HG03064 (cell line): ENCODE data around the gene FIG4.
"Not testable (repeated sequence)": the region's sequence is repeated elsewhere in the genome, so short reads cannot be mapped to it uniquely, and the experiment has no call there.

ENCODE experiments used
- ATAC-seq: cut with Tn5 transposase; IDR thresholded peaks from one replicate; pipeline ENCODE4 v1.9.1; 2021; ENCODE audit warnings: low read depth; ENCODE audit not compliant: unreplicated experiment

Gene FIG4

GRCh38 chr6:109793021-109793420 is 101.9 kb downstream of the FIG4 start:
- ATAC-seq, result no peak

DNA sequence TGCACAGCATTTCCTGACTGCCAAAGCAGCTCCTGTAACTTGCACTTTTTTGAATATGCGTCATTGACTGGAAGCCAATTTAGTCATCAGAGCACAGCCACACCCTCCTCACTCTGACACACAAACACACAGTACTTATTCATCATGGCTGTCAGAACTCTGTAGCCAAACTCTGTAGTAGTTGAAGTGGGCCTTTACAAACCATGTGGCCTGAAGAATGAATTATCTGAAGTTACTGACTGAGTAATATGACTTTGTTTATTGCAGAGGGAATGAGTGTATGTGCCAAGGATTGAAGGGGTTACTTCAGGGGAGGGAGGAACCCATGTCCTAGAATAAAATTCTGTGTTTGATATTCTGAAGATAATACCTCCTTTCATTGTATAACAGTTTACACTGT is 102.7 kb downstream of the FIG4 start:
- ATAC-seq, result no peak

DNA sequence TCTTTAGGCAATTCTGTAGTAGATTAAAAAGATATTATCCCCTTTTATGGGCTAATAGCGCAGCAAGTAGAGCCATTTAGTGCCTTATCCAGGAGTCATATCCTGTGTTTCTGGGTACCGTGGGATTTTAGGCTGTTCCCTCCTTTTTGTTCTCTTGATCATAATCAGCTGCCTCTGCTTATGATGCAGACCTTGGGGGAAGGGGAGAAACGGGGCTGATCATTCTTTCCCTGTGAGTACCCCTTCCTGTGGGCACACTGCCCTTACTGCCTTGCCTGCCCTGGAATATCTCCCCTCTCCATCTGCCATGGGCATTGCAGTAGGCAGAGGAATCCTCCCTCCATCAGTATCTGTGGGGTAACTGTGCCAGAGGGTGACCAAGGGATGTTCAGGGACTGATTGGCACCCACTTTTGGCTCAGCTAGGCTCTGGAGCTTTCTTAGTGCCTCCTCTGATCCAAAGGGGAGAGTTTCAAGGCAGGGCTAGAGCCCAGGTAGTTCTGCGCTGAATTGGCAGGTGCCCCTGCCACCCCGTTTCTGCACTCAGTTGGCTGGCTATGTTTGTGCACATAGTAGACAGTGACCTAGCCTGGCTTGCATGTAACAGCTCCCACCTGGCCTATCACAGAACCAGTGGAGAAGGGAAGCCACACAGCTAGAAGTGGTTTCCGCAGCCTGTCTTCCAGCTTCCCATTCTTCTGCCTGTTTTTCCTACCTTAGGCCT is 103.3 kb downstream of the FIG4 start:
- ATAC-seq, result no peak

DNA sequence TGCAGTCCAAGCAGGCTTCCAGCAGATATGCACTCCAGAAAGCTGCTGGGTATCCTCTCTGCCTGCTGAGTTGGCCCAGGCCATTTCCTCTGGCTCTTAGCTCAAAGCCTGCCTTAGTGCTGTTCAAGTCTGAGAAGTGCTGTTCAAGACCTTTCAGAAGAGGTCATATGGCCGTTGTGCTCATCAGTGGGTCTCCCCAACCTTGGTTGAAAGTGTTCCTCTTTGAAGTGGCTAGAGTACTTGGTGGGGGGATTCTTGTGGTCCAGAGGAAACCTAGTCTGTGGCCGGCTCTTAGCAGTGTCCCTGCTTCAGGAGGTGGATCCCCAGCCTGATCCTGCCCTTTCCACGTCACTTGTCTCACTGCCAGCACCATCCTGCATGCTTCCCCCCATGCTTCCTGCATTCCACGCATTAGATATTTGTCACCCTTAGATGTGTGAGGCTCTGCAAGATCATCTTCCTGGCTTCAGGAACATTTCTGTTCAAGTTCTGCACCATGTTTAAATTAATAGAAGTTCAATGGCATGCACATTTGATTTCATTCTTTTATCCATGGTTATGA is 105.0 kb downstream of the FIG4 start:
- ATAC-seq, result no peak

DNA sequence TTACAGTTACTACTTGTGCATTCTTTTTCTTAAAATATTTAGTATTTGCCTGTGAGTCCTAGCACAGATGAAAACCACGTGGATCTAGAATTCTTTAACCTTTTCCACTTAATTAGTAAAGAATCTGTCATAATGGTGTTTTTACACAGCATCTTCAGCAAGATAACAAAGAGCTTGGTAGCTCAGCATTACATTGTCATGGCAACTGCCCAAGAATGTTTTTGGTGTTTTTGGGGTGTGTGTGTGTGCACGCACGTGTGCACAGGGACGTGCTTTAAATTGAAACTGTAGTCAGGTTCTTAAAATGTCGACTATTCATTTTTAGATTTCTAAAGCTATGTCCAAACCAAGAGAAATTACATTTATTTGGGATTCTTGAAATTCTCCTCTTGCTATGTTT is 108.0 kb downstream of the FIG4 start:
- no peak for ATAC-seq

DNA sequence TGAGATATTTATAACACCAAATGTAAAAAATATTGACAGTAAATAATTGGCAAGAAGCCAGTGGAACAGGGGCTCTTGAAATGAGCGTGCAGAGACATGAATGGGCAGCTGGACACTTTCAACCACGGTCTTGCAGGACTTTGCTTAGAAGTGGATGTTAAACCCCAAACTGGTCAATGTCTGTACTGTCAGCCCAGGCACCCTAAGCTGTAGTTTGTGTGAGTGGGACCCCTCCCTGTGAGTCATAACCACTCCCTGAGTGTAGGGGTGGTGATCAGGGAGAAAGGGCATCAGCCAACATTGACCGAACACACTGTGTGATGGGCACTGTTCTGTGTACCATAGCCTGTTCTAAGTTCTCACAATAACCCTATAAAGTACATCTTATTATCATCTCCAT is 108.6 kb downstream of the FIG4 start:
- no peak for ATAC-seq

- no peak for ATAC-seq
Observed at GRCh38 chr6:109800771-109801170, 109.7 kb downstream of the FIG4 start.

DNA sequence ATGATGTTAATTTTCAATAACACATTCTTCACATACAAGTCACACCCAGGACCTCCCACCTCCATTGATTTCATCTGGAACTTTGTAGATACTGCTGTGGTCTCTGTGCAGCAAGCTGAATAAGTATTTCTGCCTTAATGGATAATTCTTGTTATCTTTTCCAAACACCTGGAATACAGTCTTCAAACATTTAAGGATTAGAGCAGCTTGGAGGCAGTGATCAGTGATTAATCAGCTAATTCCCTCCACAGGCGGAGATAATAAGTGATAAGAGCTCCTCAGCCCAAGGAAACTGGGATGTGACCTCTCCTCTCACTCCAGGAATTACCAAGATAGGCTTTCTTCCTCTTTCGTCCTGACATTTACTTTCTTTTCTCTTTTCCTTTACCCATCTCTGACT is 110.7 kb downstream of the FIG4 start:
- no peak for ATAC-seq

- no peak for ATAC-seq
Observed at GRCh38 chr6:109804020-109804419, 112.9 kb downstream of the FIG4 start.

GRCh38 chr6:109807881-109808280 is 116.8 kb downstream of the FIG4 start:
- ATAC-seq, result no peak

DNA sequence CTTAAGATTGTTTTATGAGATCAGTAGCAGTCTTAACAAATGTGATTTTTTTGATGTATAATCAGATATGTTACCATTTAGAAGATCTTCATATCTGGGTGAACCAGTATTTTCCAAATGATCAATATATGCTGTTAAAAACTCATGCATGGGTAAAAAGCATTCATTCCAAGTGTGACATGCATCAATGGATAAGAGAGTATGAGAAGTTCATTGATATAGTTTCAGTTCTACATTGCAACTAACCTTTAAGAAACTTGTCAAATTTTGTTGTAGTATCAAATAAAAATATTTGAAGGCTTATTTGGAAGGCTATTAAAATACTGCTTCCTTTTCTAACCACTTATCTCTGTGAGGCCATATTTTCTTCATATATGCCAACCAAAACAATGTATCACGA is 117.7 kb downstream of the FIG4 start:
- no peak for ATAC-seq

DNA sequence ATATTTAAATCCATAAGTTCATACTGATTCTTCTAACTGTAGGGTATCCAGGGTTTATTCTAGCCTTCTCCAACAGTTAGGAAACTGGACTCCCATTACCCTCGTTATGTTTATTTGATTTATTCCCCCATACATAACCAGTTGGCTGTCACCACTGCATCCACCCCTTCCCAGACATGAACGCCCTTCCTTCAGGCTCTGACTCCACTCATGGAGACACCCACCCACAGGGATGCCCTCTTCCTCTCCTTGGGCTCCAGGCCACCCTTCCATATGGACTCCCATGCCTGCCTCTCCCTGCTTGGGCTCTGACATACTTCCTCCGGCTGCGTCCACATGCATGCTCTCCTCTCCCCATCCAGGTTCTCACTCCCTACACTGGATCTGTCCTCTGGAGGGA is 124.0 kb downstream of the FIG4 start:
- ATAC-seq, result no peak

DNA sequence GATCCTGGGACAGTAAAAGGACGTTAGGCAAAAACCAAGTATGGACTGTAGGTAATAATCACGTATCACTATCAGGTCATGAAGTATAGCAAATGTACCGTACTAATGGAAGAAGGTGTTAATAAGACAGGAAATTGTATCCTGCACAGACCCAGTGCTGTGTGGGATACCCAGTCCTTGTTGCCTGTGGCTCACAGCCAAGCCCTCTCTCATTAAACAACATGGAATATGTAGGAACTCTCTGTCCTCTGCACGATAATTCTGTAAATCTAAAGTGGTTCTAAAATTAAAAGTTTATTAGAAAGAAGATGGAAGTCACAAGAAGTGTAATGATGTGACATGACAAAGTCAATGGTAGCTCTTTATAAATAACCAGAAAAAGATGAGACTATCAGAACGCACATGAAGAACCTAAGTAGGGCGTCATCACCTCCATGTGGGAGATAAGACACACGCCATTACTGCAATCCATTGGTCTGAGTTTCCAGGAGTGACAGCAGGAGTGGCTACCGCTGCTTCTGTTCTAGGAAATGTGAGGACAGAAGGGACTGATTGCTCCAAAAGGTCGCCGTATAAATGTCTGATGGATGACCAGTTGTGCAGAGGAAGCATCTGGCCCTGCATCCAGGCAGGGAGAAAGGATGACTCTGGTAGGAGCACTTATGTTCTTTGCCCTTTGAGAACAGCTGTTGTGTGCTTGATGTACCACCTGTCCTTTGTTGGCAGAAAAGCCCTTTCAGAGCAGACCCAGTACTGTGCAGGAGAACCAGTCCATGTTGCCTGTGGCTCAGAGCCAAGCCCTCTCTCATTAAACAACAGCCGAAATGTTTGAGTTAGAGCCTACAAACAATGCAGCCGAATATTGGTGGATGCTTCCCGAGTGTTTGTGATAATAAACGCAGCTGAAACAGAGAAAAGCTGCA is 125.6 kb downstream of the FIG4 start:
- ATAC-seq, result no peak

DNA sequence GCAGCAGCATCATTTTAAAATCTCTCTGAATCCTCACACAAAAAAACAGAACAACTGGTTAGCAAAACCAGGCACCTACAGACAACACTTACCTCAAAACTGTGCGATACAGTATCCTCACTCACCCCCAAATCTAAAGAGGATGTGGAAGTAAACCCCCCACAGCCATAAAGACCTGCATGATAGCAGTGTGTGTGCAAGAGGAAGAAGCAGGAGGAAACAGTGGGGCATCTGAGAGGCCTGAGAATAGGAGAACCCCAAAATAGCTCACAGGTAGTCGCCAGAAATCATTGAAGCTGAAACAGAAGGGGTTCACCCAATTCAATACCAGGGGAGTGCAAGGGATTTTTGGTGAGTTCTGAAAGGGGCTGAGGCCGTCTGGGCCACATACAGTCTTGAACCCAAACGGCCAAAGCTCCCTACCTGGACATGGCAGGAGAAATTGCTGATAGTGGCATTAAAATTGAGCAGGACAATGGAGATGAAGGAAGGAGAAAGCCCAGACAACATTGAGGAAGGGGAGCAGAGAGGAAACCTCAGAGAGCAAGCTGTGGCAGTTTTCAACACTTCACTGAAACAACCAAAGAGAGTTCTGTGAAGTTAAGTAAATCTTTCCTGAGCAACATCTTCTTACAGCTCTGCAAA is 129.7 kb downstream of the FIG4 start:
- no peak for ATAC-seq

DNA sequence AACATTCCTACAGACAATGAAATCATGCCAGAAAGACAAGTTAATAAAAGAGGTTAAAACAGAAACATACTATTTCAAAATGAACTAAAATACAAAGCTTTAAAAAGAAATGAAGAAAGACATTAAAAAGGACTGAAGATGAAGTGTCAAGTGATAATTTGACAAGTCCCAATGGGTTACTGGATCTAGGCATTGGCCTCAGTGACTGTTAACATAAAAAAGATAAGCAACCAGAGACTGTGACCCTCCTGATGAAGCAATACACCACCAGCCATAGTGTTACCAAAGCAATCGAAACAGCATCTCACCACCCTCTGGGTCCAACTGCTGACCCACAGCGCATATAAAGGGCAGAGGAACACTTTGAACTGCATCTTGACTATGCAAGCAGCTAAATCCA is 130.3 kb downstream of the FIG4 start:
- ATAC-seq, result no peak

- ATAC-seq, result no peak
Observed at GRCh38 chr6:109824105-109824504, 133.0 kb downstream of the FIG4 start.

- ATAC-seq, result no peak
Observed at GRCh38 chr6:109826551-109826950, 135.5 kb downstream of the FIG4 start.

GRCh38 chr6:109831352-109831751 is 140.3 kb downstream of the FIG4 start:
- not testable (repeated sequence) for ATAC-seq

GRCh38 chr6:109834131-109834530 is 143.0 kb downstream of the FIG4 start:
- ATAC-seq, result no peak

DNA sequence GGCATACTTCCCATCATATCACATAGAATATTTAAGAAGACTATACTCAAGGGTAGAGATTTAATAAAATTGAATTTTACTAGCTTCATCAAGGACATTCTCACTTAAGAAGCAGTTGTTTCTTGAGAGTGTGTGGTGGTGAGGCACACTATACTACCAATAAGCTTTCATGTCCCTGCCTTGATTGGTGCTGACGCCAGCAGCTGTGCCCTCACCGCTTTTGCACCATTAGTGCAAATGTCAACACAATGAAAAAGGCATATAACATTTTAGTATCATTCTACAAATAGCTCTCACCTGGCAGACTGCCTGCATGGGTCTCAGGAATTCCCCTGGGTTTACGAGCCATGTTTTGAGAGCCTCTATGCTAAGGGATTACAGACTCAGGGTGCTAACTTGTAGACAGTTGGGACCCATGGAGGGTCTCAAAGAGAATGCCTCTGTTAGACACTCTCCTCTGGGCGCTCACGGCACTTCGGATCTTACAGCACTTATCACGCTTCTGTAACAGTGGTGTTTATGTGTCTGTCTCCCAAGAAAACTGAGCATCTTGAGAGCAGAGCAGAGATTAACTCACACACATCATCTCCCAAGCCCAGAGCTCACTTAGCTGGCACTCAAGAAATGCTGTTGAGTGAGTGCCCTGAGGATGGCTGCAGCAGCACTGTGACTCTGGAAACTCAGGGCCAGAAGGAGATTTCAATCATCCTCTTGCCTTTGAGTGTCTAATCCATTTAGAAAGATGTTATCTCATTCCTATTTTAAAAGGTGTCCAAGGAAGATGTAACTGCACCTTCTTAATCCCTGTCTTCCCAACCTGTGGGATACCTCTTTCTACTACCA is 143.7 kb downstream of the FIG4 start:
- no peak for ATAC-seq
